ENCODE results near the gene TRAF3. TPM values are rescaled to one million over a fixed set of nuclear protein-coding genes. Genes with fewer than 3 reads are reported as not detected.

The TRAF3 gene
- total RNA-seq, 2 donors from 2014 or later, result 14.5 to 28.7 TPM

DNA sequence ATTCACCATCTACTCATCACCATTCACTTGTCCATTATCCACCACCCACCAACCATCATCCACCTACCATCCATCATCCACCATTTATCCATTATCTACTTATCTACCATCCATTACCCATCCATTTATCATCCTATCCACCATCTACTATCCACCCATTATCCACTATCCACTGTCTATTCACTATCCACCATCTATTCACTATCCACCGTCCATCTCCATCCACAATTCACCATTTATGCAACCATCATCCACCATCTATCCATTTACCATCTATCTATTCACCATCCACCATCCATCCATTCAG lies 143.7 kb downstream of the TRAF3 start:
- no peak for DNase-seq (ENCODE audit: low spot score)
- H3K27me3 ChIP-seq (replicated peaks; ENCODE audit: insufficient read depth), result no peaks in the 10 kb centered on the region

DNA sequence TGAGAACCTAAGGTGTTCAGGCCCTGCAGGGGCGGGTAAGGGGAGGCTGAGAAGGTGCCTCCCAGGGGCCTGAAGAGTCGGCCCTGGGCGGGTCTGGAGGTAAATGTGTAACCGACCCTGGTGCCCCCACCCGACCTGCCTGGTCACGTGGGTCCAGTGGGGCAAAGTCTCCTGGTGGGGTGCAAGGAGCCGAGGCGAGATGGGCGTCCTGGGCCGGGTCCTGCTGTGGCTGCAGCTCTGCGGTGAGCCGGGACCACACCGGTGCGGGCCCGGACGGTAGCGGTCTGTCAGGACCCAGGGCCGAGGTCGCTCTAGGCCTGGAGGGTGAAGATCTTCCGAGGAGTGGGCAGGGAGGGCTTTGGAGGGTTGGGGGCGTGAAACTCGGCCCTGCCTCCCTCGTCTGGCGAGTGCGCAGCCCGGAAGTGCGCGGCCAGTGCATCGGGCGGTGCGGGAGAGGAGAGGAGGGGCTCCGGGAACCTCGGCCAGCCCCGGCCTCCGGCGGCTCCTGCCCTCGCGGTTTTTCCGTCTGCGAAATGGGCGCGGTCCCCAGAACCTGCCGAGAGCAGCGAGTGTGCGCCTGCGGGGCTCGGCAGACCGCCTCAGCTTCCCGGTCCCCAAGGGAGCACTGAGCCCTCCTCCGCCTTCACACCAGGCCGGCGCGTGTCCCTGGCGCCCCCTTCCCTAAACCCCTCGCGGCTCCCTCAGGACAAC lies 145.4 kb downstream of the TRAF3 start, which contains the start of gene AMN:
Gene AMN (plus strand): TSS at position 174 of the 711 bp plus-strand sequence. CDS start 26 bp downstream, at position 200.
- TF ChIP-seq, protein P1, sequence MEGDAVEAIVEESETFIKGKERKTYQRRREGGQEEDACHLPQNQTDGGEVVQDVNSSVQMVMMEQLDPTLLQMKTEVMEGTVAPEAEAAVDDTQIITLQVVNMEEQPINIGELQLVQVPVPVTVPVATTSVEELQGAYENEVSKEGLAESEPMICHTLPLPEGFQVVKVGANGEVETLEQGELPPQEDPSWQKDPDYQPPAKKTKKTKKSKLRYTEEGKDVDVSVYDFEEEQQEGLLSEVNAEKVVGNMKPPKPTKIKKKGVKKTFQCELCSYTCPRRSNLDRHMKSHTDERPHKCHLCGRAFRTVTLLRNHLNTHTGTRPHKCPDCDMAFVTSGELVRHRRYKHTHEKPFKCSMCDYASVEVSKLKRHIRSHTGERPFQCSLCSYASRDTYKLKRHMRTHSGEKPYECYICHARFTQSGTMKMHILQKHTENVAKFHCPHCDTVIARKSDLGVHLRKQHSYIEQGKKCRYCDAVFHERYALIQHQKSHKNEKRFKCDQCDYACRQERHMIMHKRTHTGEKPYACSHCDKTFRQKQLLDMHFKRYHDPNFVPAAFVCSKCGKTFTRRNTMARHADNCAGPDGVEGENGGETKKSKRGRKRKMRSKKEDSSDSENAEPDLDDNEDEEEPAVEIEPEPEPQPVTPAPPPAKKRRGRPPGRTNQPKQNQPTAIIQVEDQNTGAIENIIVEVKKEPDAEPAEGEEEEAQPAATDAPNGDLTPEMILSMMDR (IDR thresholded peaks at IDR 0.05), result no peak
- ATAC-seq (ENCODE audit: insufficient number of reproducible peaks, low FRiP score, low read depth) (no peak), DNase-seq (ENCODE audit: low spot score) (no peak)
- peak within 1 kb of the TSS; percentile 25 for H3K4me3 ChIP-seq
- no peaks in the 10 kb centered on the region for H3K9me3 ChIP-seq
- no peak within 1 kb of the TSS for H3K27ac ChIP-seq
- peaks cover 0 to 7% of the 10 kb centered on the region in 2 donors for H3K4me1 ChIP-seq (ENCODE audit: control insufficient read depth in 1 of 2, low read depth in 2 of 2)
- no peaks in the 10 kb centered on the region for H3K36me3 ChIP-seq
- no peaks in the 10 kb centered on the region for H3K27me3 ChIP-seq (replicated peaks; ENCODE audit: insufficient read depth)

More for the DNA sequence above, 143.7 kb downstream of the TRAF3 start:
- peaks cover 0 to 7% of the 10 kb centered on the region in 2 donors for H3K4me1 ChIP-seq (ENCODE audit: control insufficient read depth in 1 of 2, low read depth in 2 of 2)
- H3K27ac ChIP-seq, result no peak overlapping the region
- no peaks in the 10 kb centered on the region for H3K36me3 ChIP-seq
- no peaks in the 10 kb centered on the region for H3K9me3 ChIP-seq
- no peak for ATAC-seq (ENCODE audit: insufficient number of reproducible peaks, low FRiP score, low read depth)
- TF ChIP-seq, protein P1 (IDR thresholded peaks at IDR 0.05), result no peak
- no peak overlapping the region for H3K4me3 ChIP-seq

DNA sequence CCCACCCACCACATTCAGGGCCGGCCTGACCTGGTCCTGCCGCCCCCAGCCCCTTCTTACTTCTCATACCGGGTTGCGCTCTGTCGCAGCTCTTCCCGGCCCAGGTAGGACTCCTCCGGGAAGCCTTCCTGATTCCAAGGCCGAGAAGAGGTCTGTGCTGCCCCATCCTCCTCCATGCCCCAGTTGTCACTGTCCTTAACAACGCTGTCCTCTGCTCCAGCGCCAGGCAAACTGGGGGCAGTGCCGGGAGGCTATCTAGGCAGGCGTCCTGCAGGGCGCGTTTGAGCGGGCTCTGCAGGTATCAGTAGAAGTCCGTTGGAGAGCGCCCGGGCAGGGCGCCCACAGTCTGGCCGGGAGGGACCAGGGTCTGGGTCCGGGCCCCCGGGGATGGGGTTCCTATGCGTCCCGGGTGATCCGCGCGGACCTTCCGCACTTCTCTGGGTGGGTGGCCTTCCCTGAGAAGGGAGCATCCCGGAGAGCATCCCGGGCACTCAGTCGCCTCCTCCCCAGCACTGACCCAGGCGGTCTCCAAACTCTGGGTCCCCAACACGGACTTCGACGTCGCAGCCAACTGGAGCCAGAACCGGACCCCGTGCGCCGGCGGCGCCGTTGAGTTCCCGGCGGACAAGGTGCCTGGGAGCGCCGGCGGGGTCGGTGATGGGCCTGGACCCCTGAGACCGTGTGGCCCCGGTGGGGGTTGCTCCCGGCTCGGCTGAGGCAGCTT lies 146.1 kb downstream of the TRAF3 start:
- ATAC-seq (ENCODE audit: insufficient number of reproducible peaks, low FRiP score, low read depth) (no peak), DNase-seq (ENCODE audit: low spot score) (no peak)
- Histone ChIP-seq H3K4me3 (peak overlapping the region; percentile 25), H3K27ac (no peak overlapping the region), H3K4me1 (ENCODE audit: control insufficient read depth in 1 of 2, low read depth in 2 of 2) (peaks cover 4 to 12% of the 10 kb centered on the region in 2 donors), H3K27me3 (replicated peaks; ENCODE audit: insufficient read depth) (no peaks in the 10 kb centered on the region), H3K9me3 (no peaks in the 10 kb centered on the region), H3K36me3 (no peaks in the 10 kb centered on the region)
- TF ChIP-seq, protein P1 (IDR thresholded peaks at IDR 0.05), result no peak

DNA sequence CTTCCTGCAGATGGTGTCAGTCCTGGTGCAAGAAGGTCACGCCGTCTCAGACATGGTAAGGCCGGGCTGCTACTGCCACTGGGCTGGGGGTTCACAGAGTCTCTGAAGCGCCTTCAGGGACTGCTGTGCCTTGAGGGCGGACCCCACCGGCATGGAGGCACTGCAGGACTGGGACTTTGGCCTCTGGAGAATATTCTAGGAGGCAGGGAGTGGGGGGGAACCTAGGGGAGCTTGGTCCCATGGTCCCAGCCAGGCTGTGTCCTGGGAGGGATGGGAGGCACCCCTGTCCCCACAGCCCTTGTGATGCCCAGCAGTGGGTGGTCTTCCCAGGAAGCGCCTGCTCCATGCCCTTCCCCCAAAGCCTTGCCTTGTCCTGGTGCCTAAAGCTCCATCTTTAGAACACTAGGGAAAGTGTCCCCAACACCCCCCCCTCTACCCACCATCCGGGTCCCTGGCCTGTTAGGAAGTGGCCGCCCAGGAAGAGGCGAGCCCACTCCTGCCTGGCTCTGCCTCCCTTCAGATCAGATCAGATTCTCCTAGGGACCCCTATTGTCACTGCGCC lies 146.8 kb downstream of the TRAF3 start:
- Histone ChIP-seq H3K27me3 (replicated peaks; ENCODE audit: insufficient read depth) (no peaks in the 10 kb centered on the region), H3K36me3 (no peaks in the 10 kb centered on the region), H3K27ac (no peak overlapping the region), H3K4me1 (ENCODE audit: control insufficient read depth in 1 of 2, low read depth in 2 of 2) (peaks cover 9 to 19% of the 10 kb centered on the region in 2 donors), H3K4me3 (no peak overlapping the region), H3K9me3 (no peaks in the 10 kb centered on the region)
- no peak for DNase-seq (ENCODE audit: low spot score)
- ATAC-seq (ENCODE audit: insufficient number of reproducible peaks, low FRiP score, low read depth), result no peak
- TF ChIP-seq, protein P1 (IDR thresholded peaks at IDR 0.05), result no peak
